Peyer's patch (tissue), 4 donors: Measurements from ENCODE around the gene SERF1A. TPM values are rescaled to one million over a fixed set of nuclear protein-coding genes. Genes with fewer than 3 reads are reported as not detected.
"Not testable (repeated sequence)": the region's sequence is repeated elsewhere in the genome, so short reads cannot be mapped to it uniquely, and the experiment has no call there.

Experiments
- DNase-seq, 3 donors: peaks; one replicate each; pipeline ENCODE4 v3.0.0-alpha.2; 2017 to 2019
- H3K27ac ChIP-seq, 4 donors: fragments of 200-600 bp; sonication (generic); one replicate each; pipeline ENCODE4 v1.5.1; 2016 to 2019
- H3K27me3 ChIP-seq, 2 donors: fragments of 200-600 bp; sonication (generic); one replicate each; pipeline ENCODE4 v1.5.1; 2019
- H3K36me3 ChIP-seq, 3 donors: fragments of 200-600 bp; sonication (generic); one replicate each; pipeline ENCODE4 v1.5.1; 2016 to 2019
- H3K4me1 ChIP-seq, 4 donors: fragments of 200-600 bp; sonication (generic); one replicate each; pipeline ENCODE4 v1.5.1; 2016 to 2019
- H3K4me3 ChIP-seq, 4 donors: fragments of 200-600 bp; sonication (generic); 1 replicate in 3 of 4; 2 replicates in 1 of 4; pipeline ENCODE4 v1.5.1; 2016 to 2019; ENCODE audit warnings: mild to moderate bottlenecking in 1 of 4
- H3K9me3 ChIP-seq, 4 donors: fragments of 200-600 bp; sonication (generic); one replicate each; pipeline ENCODE4 v1.5.1; 2016 to 2019; ENCODE audit warnings: mild to moderate bottlenecking in 1 of 4
- small RNA-seq, 2 donors: library from RNA; depleted of rRNA; stranded (forward); fragments of <200 nt; gene quantifications; one replicate each; pipeline ENCODE3, GENCODE V24; 2016
- total RNA-seq, 4 donors: library from RNA; depleted of rRNA; stranded (reverse); fragments of >200 nt; gene quantifications; one replicate each; pipeline ENCODE4 v1.1.0, GENCODE V29; 2016

Gene SERF1A
- total RNA-seq = 10 to 100 TPM in 2 of 4 donors, 1 to 10 TPM in 2; 9.1 to 26.4 (median 13.5) TPM

DNA sequence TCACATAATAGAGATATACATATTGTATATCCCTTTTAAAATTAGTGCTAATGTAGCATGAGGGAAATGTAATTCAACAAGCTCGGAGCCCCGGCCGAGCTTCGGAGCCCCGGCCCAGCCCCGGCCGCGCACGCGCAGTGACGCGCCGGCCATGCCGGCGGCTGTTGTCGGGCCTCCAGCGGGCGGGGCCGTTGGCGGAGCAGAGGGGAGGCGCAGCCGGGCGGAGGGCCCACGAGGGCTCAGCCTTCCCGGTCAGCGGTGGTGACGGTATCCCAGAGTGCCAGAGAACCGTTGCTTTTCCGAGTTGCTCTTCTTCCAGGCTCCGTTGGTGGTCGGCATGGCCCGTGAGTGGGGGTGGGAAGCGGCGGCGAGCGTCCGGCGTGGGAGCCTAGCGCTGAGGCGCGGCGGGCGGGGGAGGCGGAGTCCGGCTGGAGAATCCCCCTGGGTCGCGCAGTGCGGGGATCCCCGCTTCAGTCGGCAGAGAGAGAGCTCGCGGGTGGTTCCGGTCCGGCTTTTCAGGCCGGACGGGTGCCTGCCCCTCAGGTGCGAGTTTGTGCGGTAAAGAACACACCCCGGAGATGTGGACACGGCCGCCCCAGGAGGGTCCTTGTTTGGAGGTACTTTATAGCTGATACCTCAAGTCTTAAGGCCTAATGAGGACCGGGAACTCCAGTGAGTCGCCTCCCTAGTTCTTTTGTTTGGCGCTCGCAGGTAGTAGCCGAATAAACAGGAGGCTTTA, at the start of gene SERF1A:
Gene SERF1A, plus strand, starts transcription at position 137 of the 739 bp plus-strand sequence. Its CDS starts 201 bp downstream, at position 338.
- H3K27me3 ChIP-seq, DNase-seq, H3K9me3 ChIP-seq, H3K4me3 ChIP-seq, H3K27ac ChIP-seq, H3K36me3 ChIP-seq, H3K4me1 ChIP-seq: not testable (repeated sequence)

- H3K27me3 ChIP-seq, DNase-seq, H3K9me3 ChIP-seq, H3K4me3 ChIP-seq, H3K4me1 ChIP-seq, H3K36me3 ChIP-seq, H3K27ac ChIP-seq: not testable (repeated sequence)
Measured at GRCh38 chr5:70866778-70867177, 33.7 kb upstream of the SERF1A start.

DNA sequence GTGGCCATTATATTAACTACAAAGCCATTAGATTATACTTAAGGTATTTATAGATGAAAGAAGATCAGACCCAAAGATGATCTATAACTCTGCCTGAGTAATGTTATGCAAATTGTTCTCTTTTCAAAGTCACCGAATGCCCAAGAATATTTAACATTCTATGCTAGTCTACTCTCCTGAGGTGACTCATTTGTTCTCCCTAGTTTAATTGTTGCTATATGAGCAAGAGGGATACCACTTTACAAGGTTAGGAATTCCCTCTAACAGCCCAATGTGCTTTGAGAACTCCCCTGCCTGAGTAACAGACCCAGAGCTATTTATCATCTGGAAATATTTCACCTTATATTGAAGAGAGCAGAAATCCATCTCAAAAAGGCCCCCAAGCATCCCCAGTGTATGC, 29.8 kb upstream of the SERF1A start:
- H3K4me3 ChIP-seq, H3K27me3 ChIP-seq, H3K36me3 ChIP-seq, H3K4me1 ChIP-seq, H3K27ac ChIP-seq, H3K9me3 ChIP-seq, DNase-seq: not testable (repeated sequence)

DNA sequence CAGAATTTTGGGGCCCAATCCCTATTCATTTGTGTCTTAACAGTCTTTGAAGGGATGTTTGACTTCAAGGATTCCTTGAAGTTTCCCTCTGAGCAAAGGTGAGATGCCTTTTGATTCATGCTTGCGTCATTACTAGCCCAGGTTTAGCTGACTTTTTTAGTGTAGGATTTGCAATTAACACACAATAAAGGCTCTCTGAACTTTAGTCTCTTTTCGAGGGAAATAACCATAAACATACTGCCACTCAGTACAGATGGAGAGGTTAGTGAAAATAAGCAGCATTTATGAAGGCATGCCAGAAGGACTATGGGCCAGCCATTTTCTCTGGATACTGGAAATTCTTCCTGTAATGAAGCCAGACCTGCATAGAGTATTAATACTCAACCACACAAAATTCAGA, 4.4 kb upstream of the SERF1A start:
- not testable (repeated sequence) for DNase-seq, H3K36me3 ChIP-seq, H3K4me1 ChIP-seq, H3K4me3 ChIP-seq, H3K9me3 ChIP-seq, H3K27me3 ChIP-seq, H3K27ac ChIP-seq

DNA sequence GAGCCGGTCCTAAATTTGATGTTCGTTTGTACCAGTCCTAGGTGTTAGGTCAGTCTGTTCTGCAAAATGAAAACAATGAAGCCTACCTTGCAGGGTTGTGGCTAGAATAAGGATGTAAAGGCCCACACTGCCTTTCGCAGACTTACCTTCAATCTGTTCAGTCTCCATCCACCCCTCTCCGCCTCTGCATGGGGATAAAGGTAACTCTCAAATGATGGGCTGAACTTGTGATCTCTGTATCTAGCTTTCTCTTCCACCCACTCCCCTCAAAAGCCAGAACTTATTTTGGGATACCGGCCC, 753 bp downstream of the SERF1A start:
- H3K27me3 ChIP-seq, H3K27ac ChIP-seq, H3K4me3 ChIP-seq, H3K36me3 ChIP-seq, H3K4me1 ChIP-seq, H3K9me3 ChIP-seq, DNase-seq: not testable (repeated sequence)

DNA sequence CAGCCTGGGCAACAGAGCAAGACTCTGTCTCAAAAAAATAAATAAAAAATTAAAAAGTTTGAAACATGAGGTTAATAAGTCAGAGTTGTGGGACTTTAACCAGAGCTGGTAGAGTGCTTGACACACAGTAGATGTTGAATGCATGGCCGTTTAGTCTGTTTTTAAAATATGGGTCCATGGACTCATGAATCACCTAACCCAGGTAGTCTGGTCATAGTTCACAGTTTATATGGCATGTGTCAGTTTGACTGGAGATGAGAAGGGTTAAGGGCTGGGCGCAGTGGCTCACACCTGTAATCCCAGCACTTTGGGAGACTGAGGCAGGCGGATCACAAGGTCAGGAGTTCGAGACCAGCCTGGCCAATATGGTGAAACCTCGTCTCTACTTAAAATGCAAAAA, 6.2 kb downstream of the SERF1A start:
- not testable (repeated sequence) for H3K9me3 ChIP-seq, H3K27ac ChIP-seq, DNase-seq, H3K27me3 ChIP-seq, H3K36me3 ChIP-seq, H3K4me1 ChIP-seq, H3K4me3 ChIP-seq

GRCh38 chr5:70916829-70917228, 16.4 kb downstream of the SERF1A start:
- not testable (repeated sequence) for H3K4me3 ChIP-seq, H3K36me3 ChIP-seq, DNase-seq, H3K4me1 ChIP-seq, H3K9me3 ChIP-seq, H3K27me3 ChIP-seq, H3K27ac ChIP-seq

DNA sequence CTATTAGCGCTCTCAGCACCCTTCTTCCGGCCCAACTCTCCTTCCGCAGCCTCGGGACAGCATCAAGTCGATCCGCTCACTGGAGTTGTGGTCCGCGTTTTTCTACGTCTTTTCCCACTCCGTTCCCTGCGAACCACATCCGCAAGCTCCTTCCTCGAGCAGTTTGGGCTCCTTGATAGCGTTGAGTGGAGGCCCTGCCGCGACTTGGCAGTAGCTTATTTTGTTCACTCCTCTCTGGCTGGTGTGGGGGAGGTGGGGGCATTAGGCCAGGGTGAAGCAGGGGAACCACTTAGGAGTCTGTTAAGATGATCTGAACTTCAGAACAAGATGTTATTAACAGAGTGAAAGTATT, 24.7 kb downstream of the SERF1A start:
- H3K9me3 ChIP-seq, DNase-seq, H3K4me3 ChIP-seq, H3K27ac ChIP-seq, H3K27me3 ChIP-seq, H3K4me1 ChIP-seq, H3K36me3 ChIP-seq: not testable (repeated sequence)

- not testable (repeated sequence) for H3K4me3 ChIP-seq, H3K36me3 ChIP-seq, H3K27ac ChIP-seq, H3K27me3 ChIP-seq, H3K9me3 ChIP-seq, H3K4me1 ChIP-seq, DNase-seq
Measured at GRCh38 chr5:70931709-70932368, 31.4 kb downstream of the SERF1A start.

- H3K4me3 ChIP-seq, H3K9me3 ChIP-seq, H3K27me3 ChIP-seq, H3K36me3 ChIP-seq, H3K27ac ChIP-seq, DNase-seq, H3K4me1 ChIP-seq: not testable (repeated sequence)
Measured at GRCh38 chr5:70932560-70932959, 32.1 kb downstream of the SERF1A start.

- DNase-seq, H3K9me3 ChIP-seq, H3K36me3 ChIP-seq, H3K4me1 ChIP-seq, H3K4me3 ChIP-seq, H3K27ac ChIP-seq, H3K27me3 ChIP-seq: not testable (repeated sequence)
Measured at GRCh38 chr5:70953068-70953467, 52.6 kb downstream of the SERF1A start.

Small RNAs within 50 kb of the gene (small RNA-seq; reads per million reads assigned to genes)
- gene CDH12P1 = 0 reads per million in 2 donors

Other genes with a start within 250 kb of the SERF1A start
- gene SMN1, start 24.4 kb downstream of the SERF1A start, total RNA-seq = 10 to 100 TPM; 24.1 to 37.1 (median 24.4) TPM
- 10 to 100 TPM in 3 of 4 donors, 1 to 10 TPM in 1; 9.1 to 34.7 (median 22.7) TPM for gene NAIP, start 124.7 kb downstream of the SERF1A start, total RNA-seq
- gene GTF2H2, start 167.0 kb downstream of the SERF1A start, total RNA-seq = 10 to 100 TPM; 13.5 to 33.8 (median 23.1) TPM